ENCODE data around the gene ARSJ. TPM values are rescaled to one million over a fixed set of nuclear protein-coding genes. Genes with fewer than 3 reads are reported as not detected.

The ARSJ gene
- total RNA-seq, 3 donors from 2014 or later (not counting 1 experiment from before 2014, with no cell fraction given), result 1.5 to 2.3 (median 1.5) TPM

DNA sequence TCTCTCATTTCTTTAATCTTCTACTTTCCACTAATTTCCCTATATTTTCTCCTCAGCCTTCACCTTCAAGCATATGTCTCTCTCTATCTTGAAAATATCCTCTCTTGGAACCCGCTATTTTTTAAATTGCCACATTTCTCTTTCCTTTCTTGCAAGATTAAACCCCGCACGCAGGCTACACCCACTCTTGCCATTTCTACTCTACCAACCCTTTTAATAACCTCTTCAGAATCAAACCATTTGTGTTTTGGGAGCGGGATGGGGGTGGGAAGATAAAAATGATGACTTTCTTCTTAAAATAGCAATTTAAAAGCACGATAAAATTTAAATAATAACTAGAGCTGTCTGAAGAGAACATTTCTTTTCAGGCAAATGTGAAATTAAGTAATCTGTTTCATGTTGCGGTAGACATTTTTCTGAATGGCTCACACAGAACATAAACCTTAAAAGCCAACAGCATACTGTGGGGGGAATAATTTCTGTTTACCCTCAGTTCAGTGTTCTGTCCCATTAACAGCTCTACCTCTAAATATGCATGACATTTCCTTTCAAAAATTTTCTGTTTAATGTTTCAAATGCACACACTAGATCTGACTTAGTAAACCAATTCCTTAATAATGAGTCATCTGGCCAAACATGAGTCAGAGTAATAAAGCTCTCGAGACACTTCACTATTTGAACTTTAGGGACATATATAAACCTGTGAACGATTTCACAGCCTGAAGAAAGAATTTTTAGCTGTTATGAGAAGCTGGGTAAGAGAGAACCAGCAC is 20.5 kb downstream of the ARSJ start:
- TF ChIP-seq, protein P1, sequence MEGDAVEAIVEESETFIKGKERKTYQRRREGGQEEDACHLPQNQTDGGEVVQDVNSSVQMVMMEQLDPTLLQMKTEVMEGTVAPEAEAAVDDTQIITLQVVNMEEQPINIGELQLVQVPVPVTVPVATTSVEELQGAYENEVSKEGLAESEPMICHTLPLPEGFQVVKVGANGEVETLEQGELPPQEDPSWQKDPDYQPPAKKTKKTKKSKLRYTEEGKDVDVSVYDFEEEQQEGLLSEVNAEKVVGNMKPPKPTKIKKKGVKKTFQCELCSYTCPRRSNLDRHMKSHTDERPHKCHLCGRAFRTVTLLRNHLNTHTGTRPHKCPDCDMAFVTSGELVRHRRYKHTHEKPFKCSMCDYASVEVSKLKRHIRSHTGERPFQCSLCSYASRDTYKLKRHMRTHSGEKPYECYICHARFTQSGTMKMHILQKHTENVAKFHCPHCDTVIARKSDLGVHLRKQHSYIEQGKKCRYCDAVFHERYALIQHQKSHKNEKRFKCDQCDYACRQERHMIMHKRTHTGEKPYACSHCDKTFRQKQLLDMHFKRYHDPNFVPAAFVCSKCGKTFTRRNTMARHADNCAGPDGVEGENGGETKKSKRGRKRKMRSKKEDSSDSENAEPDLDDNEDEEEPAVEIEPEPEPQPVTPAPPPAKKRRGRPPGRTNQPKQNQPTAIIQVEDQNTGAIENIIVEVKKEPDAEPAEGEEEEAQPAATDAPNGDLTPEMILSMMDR (IDR thresholded peaks at IDR 0.05), result no peak
- no peaks in the 10 kb centered on the region for H3K36me3 ChIP-seq (ENCODE audit: control insufficient read depth, insufficient read depth, low read length)
- H3K27me3 ChIP-seq (ENCODE audit: control insufficient read depth, insufficient read depth, low read length), result no peaks in the 10 kb centered on the region
- no peak overlapping the region for H3K4me3 ChIP-seq (ENCODE audit: low read length)
- no peaks in the 10 kb centered on the region for H3K4me1 ChIP-seq (ENCODE audit: control insufficient read depth, insufficient read depth, low read length)
- ATAC-seq, result peak in 1 of 3 donors; percentile 40
- no peak overlapping the region for H3K4me3 Mint-ChIP-seq
- no peak overlapping the region for H3K27ac Mint-ChIP-seq
- no peaks in the 10 kb centered on the region for H3K36me3 Mint-ChIP-seq
- no peaks in the 10 kb centered on the region for H3K9me3 ChIP-seq (ENCODE audit: control insufficient read depth, insufficient read depth, low read length)
- H3K27me3 Mint-ChIP-seq (ENCODE audit: low read depth in 2 of 2), result peaks cover 5 to 6% of the 10 kb centered on the region in 2 donors
- no peak for DNase-seq
- no peak overlapping the region for H3K27ac ChIP-seq (ENCODE audit: low read length)
- H3K4me1 Mint-ChIP-seq, result no peaks in the 10 kb centered on the region
- 56% methylated on average over 3 of the region's 8 CpGs for WGBS (ENCODE audit: insufficient coverage)
- no peaks in the 10 kb centered on the region for H3K9me3 Mint-ChIP-seq
- intact Hi-C loops (cut with micrococcal nuclease), result loop anchor here (10.0 kb wide), 1 partner anchor 46 kb away; no protein-coding TSS in a partner anchor

DNA sequence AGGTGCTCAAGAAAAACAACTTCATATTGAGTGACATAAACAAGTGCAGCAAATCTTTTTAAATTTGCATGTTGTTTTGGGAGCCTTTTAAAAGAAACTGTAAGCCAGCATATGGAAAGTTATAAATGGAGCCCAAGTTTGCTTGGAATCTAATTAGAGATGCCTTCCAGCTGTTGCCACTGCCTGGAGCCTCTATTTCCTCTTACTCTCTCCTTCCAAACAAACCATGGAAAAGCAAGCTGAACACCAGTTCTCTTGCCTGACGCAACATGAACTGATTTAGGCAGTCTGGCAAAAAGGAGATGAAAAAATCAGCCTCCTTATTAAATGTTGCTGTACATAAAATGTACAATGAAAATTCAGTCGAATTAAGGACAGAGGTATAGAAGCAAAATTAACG is 21.5 kb downstream of the ARSJ start:
- Mint-ChIP-seq H3K36me3 (no peaks in the 10 kb centered on the region), H3K27me3 (ENCODE audit: low read depth in 2 of 2) (peaks cover 5 to 6% of the 10 kb centered on the region in 2 donors), H3K27ac (no peak overlapping the region), H3K9me3 (no peaks in the 10 kb centered on the region), H3K4me3 (no peak overlapping the region), H3K4me1 (no peaks in the 10 kb centered on the region)
- no peaks in the 10 kb centered on the region for H3K9me3 ChIP-seq (ENCODE audit: control insufficient read depth, insufficient read depth, low read length)
- no peak overlapping the region for H3K27ac ChIP-seq (ENCODE audit: low read length)
- H3K27me3 ChIP-seq (ENCODE audit: control insufficient read depth, insufficient read depth, low read length), result no peaks in the 10 kb centered on the region
- no peaks in the 10 kb centered on the region for H3K36me3 ChIP-seq (ENCODE audit: control insufficient read depth, insufficient read depth, low read length)
- WGBS (ENCODE audit: insufficient coverage), result 100% methylated on average over 1 of the region's 3 CpGs
- intact Hi-C loops (cut with micrococcal nuclease), result loop anchor here (10.0 kb wide), 1 partner anchor 47 kb away; no protein-coding TSS in a partner anchor
- ATAC-seq, result no peak
- TF ChIP-seq, protein P1 (IDR thresholded peaks at IDR 0.05), result no peak
- H3K4me3 ChIP-seq (ENCODE audit: low read length), result no peak overlapping the region
- no peak for DNase-seq
- H3K4me1 ChIP-seq (ENCODE audit: control insufficient read depth, insufficient read depth, low read length), result no peaks in the 10 kb centered on the region

DNA sequence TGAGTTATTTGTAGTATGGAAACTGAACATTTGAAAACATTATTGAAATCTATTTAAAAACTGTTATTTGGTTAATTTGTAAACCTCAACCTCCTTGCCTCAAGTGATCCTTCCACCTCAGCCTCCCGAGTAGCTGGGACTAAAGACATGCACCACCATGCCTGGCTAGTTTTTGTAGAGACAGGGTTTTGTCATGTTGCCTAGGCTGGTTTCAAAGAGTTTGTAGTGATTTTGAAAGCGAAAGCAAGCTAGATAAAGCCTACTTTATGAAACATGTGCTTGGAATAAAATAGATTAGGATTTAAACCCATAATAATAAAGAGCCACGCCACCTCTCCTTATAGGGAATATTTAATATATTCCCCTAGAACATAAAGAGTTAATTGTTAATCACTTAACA is 23.5 kb downstream of the ARSJ start:
- DNase-seq (no peak), ATAC-seq (no peak)
- Mint-ChIP-seq H3K4me3 (no peak overlapping the region), H3K27ac (no peak overlapping the region), H3K36me3 (no peaks in the 10 kb centered on the region), H3K27me3 (ENCODE audit: low read depth in 2 of 2) (peaks cover 0 to 6% of the 10 kb centered on the region in 2 donors), H3K4me1 (peaks cover 5 to 8% of the 10 kb centered on the region in 2 donors), H3K9me3 (no peaks in the 10 kb centered on the region)
- intact Hi-C loops (cut with micrococcal nuclease), result loop anchor here (10.0 kb wide), 1 partner anchor 49 kb away; no protein-coding TSS in a partner anchor
- Histone ChIP-seq H3K4me3 (ENCODE audit: low read length) (no peak overlapping the region), H3K9me3 (ENCODE audit: control insufficient read depth, insufficient read depth, low read length) (no peaks in the 10 kb centered on the region), H3K27ac (ENCODE audit: low read length) (no peak overlapping the region), H3K27me3 (ENCODE audit: control insufficient read depth, insufficient read depth, low read length) (no peaks in the 10 kb centered on the region), H3K36me3 (ENCODE audit: control insufficient read depth, insufficient read depth, low read length) (no peaks in the 10 kb centered on the region), H3K4me1 (ENCODE audit: control insufficient read depth, insufficient read depth, low read length) (peaks cover 2% of the 10 kb centered on the region)
- TF ChIP-seq, protein P1 (IDR thresholded peaks at IDR 0.05), result no peak
- 100% methylated on average over 1 of the region's 3 CpGs for WGBS (ENCODE audit: insufficient coverage)
